Adrenal gland (tissue), 5 donors: ENCODE results near the gene PLEKHA5.

Experiments used
- CTCF ChIP-seq, 6 experiments: fragments of 450-650 bp in 4 of 6; fragments of 200-600 bp in 2 of 6; sonication (generic) in 1 of 6; IDR thresholded peaks; 1 replicate in 5 of 6; 2 replicates in 1 of 6; pipeline versions ENCODE4 v1.5.1 to v1.8.0; 2016 to 2021; ENCODE audit warnings: antibody characterized with exemption in 6 of 6, mild to moderate bottlenecking in 2 of 6, moderate library complexity in 1 of 6
- POLR2A ChIP-seq, 2 donors: fragments of 450-650 bp; IDR thresholded peaks; one replicate each; pipeline ENCODE4 v1.6.1; 2017; ENCODE audit warnings: antibody characterized with exemption in 2 of 2, mild to moderate bottlenecking in 2 of 2, moderate library complexity in 1 of 2
- donor health status: DM: no; HTN: no; CAD: no.

GRCh38 chr12:19410211-19410610 is 280.7 kb downstream of the PLEKHA5 start:
- TF ChIP-seq CTCF (IDR thresholded peaks at IDR 0.05) (no peak), POLR2A (IDR thresholded peaks at IDR 0.05) (no peak)
